HEK293 (cell line): Measurements from ENCODE around the gene ZNF280D.

Experiments
- CTCF ChIP-seq: fragments of 450-650 bp; formaldehyde crosslinking; IDR thresholded peaks from 2 replicates; pipeline ENCODE4 v1.5.1; 2016; ENCODE audit warnings: missing biosample characterization, missing genetic modification characterization
- MZF1 ChIP-seq: fragments of 450-650 bp; formaldehyde crosslinking; IDR thresholded peaks from 2 replicates; pipeline ENCODE4 v1.5.1; 2017; ENCODE audit warnings: missing biosample characterization, missing genetic modification characterization, borderline replicate concordance
- PBX3 ChIP-seq: sonication (generic); formaldehyde crosslinking; IDR thresholded peaks from 2 replicates; pipeline ENCODE4 v1.8.1; 2022; ENCODE audit warnings: mild to moderate bottlenecking, moderate library complexity, missing genetic modification reagents
- PRDM10 ChIP-seq: fragments of 450-650 bp; formaldehyde crosslinking; IDR thresholded peaks from 2 replicates; pipeline ENCODE4 v1.5.1; 2016; ENCODE audit warnings: missing biosample characterization, missing genetic modification characterization
- REST ChIP-seq: fragments of 450-650 bp; formaldehyde crosslinking; IDR thresholded peaks from 2 replicates; pipeline ENCODE4 v1.5.1; 2016; ENCODE audit warnings: missing biosample characterization, missing genetic modification characterization
- ZBTB17 ChIP-seq: fragments of 450-650 bp; formaldehyde crosslinking; IDR thresholded peaks from 2 replicates; pipeline ENCODE4 v1.5.1; 2016; ENCODE audit warnings: missing biosample characterization, missing genetic modification characterization
- ZNF621 ChIP-seq: fragments of 450-650 bp; formaldehyde crosslinking; IDR thresholded peaks from 2 replicates; pipeline ENCODE4 v1.5.1; 2017; ENCODE audit warnings: missing biosample characterization, missing genetic modification characterization
- ZNF639 ChIP-seq: fragments of 450-650 bp; formaldehyde crosslinking; IDR thresholded peaks from 2 replicates; pipeline ENCODE4 v1.5.1; 2016; ENCODE audit warnings: missing biosample characterization, missing genetic modification characterization
- ZSCAN4 ChIP-seq: fragments of 450-650 bp; formaldehyde crosslinking; IDR thresholded peaks from 2 replicates; pipeline ENCODE4 v1.5.1; 2017; ENCODE audit warnings: missing biosample characterization, missing genetic modification characterization

- TF ChIP-seq ZSCAN4 (tag by site-specific recombination), result no peak
- no peak for TF ChIP-seq CTCF
- TF ChIP-seq MZF1 (tag by site-specific recombination), result no peak
- no peak for TF ChIP-seq PRDM10 (tag by site-specific recombination)
- TF ChIP-seq ZNF621 (tag by site-specific recombination), result no peak
- no peak for TF ChIP-seq REST (tag by site-specific recombination)
- no peak for TF ChIP-seq ZBTB17 (tag by site-specific recombination)
- no peak for TF ChIP-seq ZNF639
- no peak for TF ChIP-seq PBX3 (CRISPR knock-in tag)
Observed at GRCh38 chr15:56758770-56759449, 25.6 kb upstream of the ZNF280D start.
